ENCODE measurements around the gene DGKH. TPM values are rescaled to one million over a fixed set of nuclear protein-coding genes. Genes with fewer than 3 reads are reported as not detected.

The DGKH gene
- total and polyA plus RNA-seq, 9 of the 15 experiments (the other 6 are each of a cell fraction or from before 2014, with no cell fraction given), result 0.38 to 4.4 (median 3.1) TPM

GRCh38 chr13:42056583-42056982 lies 8.1 kb downstream of the DGKH start (continued):
- TF ChIP-seq VEZF1 (CRISPR knock-in tag; IDR thresholded peaks at IDR 0.05) (no peak), ATF1 (CRISPR knock-in tag; IDR thresholded peaks at IDR 0.05) (no peak), ATF1 (tag; IDR thresholded peaks at IDR 0.05) (no peak), TEAD2 (tag; IDR thresholded peaks at IDR 0.05) (no peak), CXXC5 (CRISPR knock-in tag; IDR thresholded peaks at IDR 0.05) (no peak), ZNF212 (CRISPR knock-in tag; IDR thresholded peaks at IDR 0.05) (no peak), ZHX1 (conservative IDR thresholded peaks at IDR 0.05; ENCODE audit: low read length) (no peak), OTX1 (CRISPR knock-in tag; IDR thresholded peaks at IDR 0.05) (no peak), ZNF696 (CRISPR knock-in tag; conservative IDR thresholded peaks at IDR 0.05) (no peak), NFE2 (IDR thresholded peaks at IDR 0.05; ENCODE audit: low read depth) (no peak), FOXJ3 (CRISPR knock-in tag; IDR thresholded peaks at IDR 0.05) (no peak), ZFPM2 (CRISPR knock-in tag; IDR thresholded peaks at IDR 0.05) (no peak), SIX5 (IDR thresholded peaks at IDR 0.05; ENCODE audit: borderline replicate concordance in 1 of 2, insufficient read depth in 1 of 2, low read depth in 1 of 2, low read length in 2 of 2) (no peak), EP300 (IDR thresholded peaks at IDR 0.05; ENCODE audit: low read length) (no peak), BRF2 (IDR thresholded peaks at IDR 0.05; ENCODE audit: borderline replicate concordance, insufficient read depth, insufficient read length) (no peak), ZNF586 (CRISPR knock-in tag; conservative IDR thresholded peaks at IDR 0.05) (no peak), PHB (CRISPR knock-in tag; IDR thresholded peaks at IDR 0.05) (no peak), CBFA2T3 (IDR thresholded peaks at IDR 0.05) (no peak), MEF2A (IDR thresholded peaks at IDR 0.05; ENCODE audit: control insufficient read depth, low read depth, low read length) (no peak), ZBTB17 (CRISPR knock-in tag; IDR thresholded peaks at IDR 0.05) (no peak), MEIS2 (IDR thresholded peaks at IDR 0.05; ENCODE audit: partially characterized antibody) (no peak), ZNF75A (CRISPR knock-in tag; IDR thresholded peaks at IDR 0.05) (no peak), ZNF277 (CRISPR knock-in tag; IDR thresholded peaks at IDR 0.05; ENCODE audit: borderline replicate concordance) (no peak), IFI16 (CRISPR knock-in tag; IDR thresholded peaks at IDR 0.05) (no peak), CBFA2T2 (conservative IDR thresholded peaks at IDR 0.05) (no peak), NELFE (IDR thresholded peaks at IDR 0.05; ENCODE audit: insufficient read depth, insufficient read length) (no peak)

Data from K562 (cell line).